Measurements from ENCODE around the gene EPB41L4A.

The EPB41L4A gene

GRCh38 chr5:112141582-112141981 lies 277.5 kb downstream of the EPB41L4A start:
- no peak for TF ChIP-seq EZH2phosphoT487 (IDR thresholded peaks at IDR 0.05; ENCODE audit: borderline replicate concordance)
- TF ChIP-seq CTCF (conservative IDR thresholded peaks at IDR 0.05; ENCODE audit: low read length) = no peak

DNA sequence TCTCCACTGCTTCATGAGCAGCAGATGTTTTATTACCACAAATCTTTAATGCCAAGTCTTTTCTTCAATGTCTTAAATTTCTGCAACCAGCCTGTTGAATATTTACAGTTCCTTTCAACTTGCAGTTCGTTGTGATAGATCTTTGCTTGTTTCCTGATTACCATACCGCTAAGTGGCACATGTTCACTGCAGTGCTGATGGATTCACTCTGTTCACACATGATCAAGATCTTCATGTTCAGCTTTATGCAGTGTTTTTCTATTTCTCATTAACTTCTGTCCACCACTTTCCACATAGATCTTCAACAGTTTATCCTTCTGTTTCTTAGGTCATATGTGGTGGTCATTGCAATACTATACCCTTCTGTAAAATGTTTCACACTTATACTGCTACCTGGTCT lies 280.6 kb downstream of the EPB41L4A start:
- no peaks in the 10 kb centered on the region for H3K79me2 ChIP-seq (ENCODE audit: insufficient read depth, low read length)
- no peaks in the 10 kb centered on the region for H3K9me2 ChIP-seq (replicated peaks; ENCODE audit: low read depth, low read length)
- H3F3A ChIP-seq (ENCODE audit: low read depth) = no peaks in the 10 kb centered on the region
- H3K4me2 ChIP-seq (ENCODE audit: low read depth, low read length, poor library complexity, severe bottlenecking) = no peak overlapping the region
- no peaks in the 10 kb centered on the region for H3K27me3 ChIP-seq (ENCODE audit: insufficient read depth, low read length, poor library complexity, severe bottlenecking)
- H3K4me1 ChIP-seq (ENCODE audit: insufficient read depth, low read length, poor library complexity, severe bottlenecking) = no peaks in the 10 kb centered on the region
- no peaks in the 10 kb centered on the region for H3K36me3 ChIP-seq (ENCODE audit: insufficient read depth, low read length)
- H3K9ac ChIP-seq (ENCODE audit: low read depth, low read length, poor library complexity, severe bottlenecking) = no peak overlapping the region
- no peaks in the 10 kb centered on the region for H4K20me1 ChIP-seq (ENCODE audit: insufficient read depth, low read length, poor library complexity, severe bottlenecking)
- TF ChIP-seq CTCF (conservative IDR thresholded peaks at IDR 0.05; ENCODE audit: low read length) (no peak), EZH2phosphoT487 (IDR thresholded peaks at IDR 0.05; ENCODE audit: borderline replicate concordance) (no peak)
- no peaks in the 10 kb centered on the region for H3K9me3 ChIP-seq (ENCODE audit: insufficient read depth, low read depth, low read length)
- H2AFZ ChIP-seq (ENCODE audit: low read length) = no peak overlapping the region
- H3K4me3 ChIP-seq (ENCODE audit: low read length, poor library complexity, severe bottlenecking) = no peak overlapping the region

More at GRCh38 chr5:112141582-112141981, 277.5 kb downstream of the EPB41L4A start:
- no peak overlapping the region for H3K4me2 ChIP-seq (ENCODE audit: low read depth, low read length, poor library complexity, severe bottlenecking)
- H3K27me3 ChIP-seq (ENCODE audit: insufficient read depth, low read length, poor library complexity, severe bottlenecking) = no peaks in the 10 kb centered on the region
- H3K36me3 ChIP-seq (ENCODE audit: insufficient read depth, low read length) = no peaks in the 10 kb centered on the region
- H3K4me1 ChIP-seq (ENCODE audit: insufficient read depth, low read length, poor library complexity, severe bottlenecking) = no peaks in the 10 kb centered on the region
- H4K20me1 ChIP-seq (ENCODE audit: insufficient read depth, low read length, poor library complexity, severe bottlenecking) = no peaks in the 10 kb centered on the region
- no peaks in the 10 kb centered on the region for H3K79me2 ChIP-seq (ENCODE audit: insufficient read depth, low read length)
- no peaks in the 10 kb centered on the region for H3K9me2 ChIP-seq (replicated peaks; ENCODE audit: low read depth, low read length)
- no peaks in the 10 kb centered on the region for H3F3A ChIP-seq (ENCODE audit: low read depth)
- H3K9ac ChIP-seq (ENCODE audit: low read depth, low read length, poor library complexity, severe bottlenecking) = no peak overlapping the region
- H3K9me3 ChIP-seq (ENCODE audit: insufficient read depth, low read depth, low read length) = no peaks in the 10 kb centered on the region
- H2AFZ ChIP-seq (ENCODE audit: low read length) = no peak overlapping the region
- H3K4me3 ChIP-seq (ENCODE audit: low read length, poor library complexity, severe bottlenecking) = no peak overlapping the region

DNA sequence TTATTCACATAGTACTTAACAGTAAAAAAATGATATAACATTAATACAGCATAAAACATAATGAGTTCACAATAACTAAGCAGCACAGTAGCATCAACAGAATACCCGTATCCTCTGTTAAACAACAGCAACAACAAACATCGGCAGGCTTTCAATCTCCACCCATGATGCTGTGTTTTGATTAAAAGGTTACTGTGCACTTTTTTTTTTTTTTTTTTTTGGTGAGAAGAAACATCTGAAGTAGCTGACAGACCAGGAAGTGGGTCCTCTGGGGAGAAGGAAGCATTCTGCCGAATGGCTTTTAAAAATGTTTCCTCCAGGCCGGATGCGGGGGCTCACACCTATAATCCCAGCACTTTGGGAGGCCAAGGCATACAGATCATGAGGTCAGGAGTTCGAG lies 282.3 kb downstream of the EPB41L4A start:
- H3F3A ChIP-seq (ENCODE audit: low read depth) = no peaks in the 10 kb centered on the region
- no peak overlapping the region for H3K9ac ChIP-seq (ENCODE audit: low read depth, low read length, poor library complexity, severe bottlenecking)
- no peaks in the 10 kb centered on the region for H3K9me2 ChIP-seq (replicated peaks; ENCODE audit: low read depth, low read length)
- H2AFZ ChIP-seq (ENCODE audit: low read length) = no peak overlapping the region
- H3K27me3 ChIP-seq (ENCODE audit: insufficient read depth, low read length, poor library complexity, severe bottlenecking) = no peaks in the 10 kb centered on the region
- H4K20me1 ChIP-seq (ENCODE audit: insufficient read depth, low read length, poor library complexity, severe bottlenecking) = no peaks in the 10 kb centered on the region
- no peaks in the 10 kb centered on the region for H3K9me3 ChIP-seq (ENCODE audit: insufficient read depth, low read depth, low read length)
- H3K4me3 ChIP-seq (ENCODE audit: low read length, poor library complexity, severe bottlenecking) = no peak overlapping the region
- H3K4me2 ChIP-seq (ENCODE audit: low read depth, low read length, poor library complexity, severe bottlenecking) = no peak overlapping the region
- H3K36me3 ChIP-seq (ENCODE audit: insufficient read depth, low read length) = no peaks in the 10 kb centered on the region
- H3K4me1 ChIP-seq (ENCODE audit: insufficient read depth, low read length, poor library complexity, severe bottlenecking) = no peaks in the 10 kb centered on the region
- TF ChIP-seq EZH2phosphoT487 (IDR thresholded peaks at IDR 0.05; ENCODE audit: borderline replicate concordance) = no peak
- no peak for TF ChIP-seq CTCF (conservative IDR thresholded peaks at IDR 0.05; ENCODE audit: low read length)
- no peaks in the 10 kb centered on the region for H3K79me2 ChIP-seq (ENCODE audit: insufficient read depth, low read length)
